Activated CD8-positive, alpha-beta memory T cell treated with anti-CD3 and anti-CD28 coated beads for 36 hours (primary cell): ENCODE measurements around the gene ADAMTS7. TPM values are rescaled to one million over a fixed set of nuclear protein-coding genes. Genes with fewer than 3 reads are reported as not detected.
"Not testable (repeated sequence)": the region's sequence is repeated elsewhere in the genome, so short reads cannot be mapped to it uniquely, and the experiment has no call there.

Experiments
- CTCF ChIA-PET: fragments of 350-600 bp; sonication (Branson Sonifier 250); formaldehyde crosslinking; loops from one replicate; lab custom pipeline; 2021; ENCODE audit warnings: antibody characterized with exemption; lab: Charles Lee
- POLR2A ChIA-PET: fragments of 350-600 bp; sonication (Branson Sonifier 250); formaldehyde crosslinking; loops from one replicate; lab custom pipeline; 2021; ENCODE audit warnings: antibody characterized with exemption; lab: Charles Lee
- total RNA-seq, 2 experiments: library from RNA; stranded (reverse); gene quantifications; one replicate each; pipeline ENCODE4 v1.2.3, GENCODE V29; 2021

Gene ADAMTS7
- total RNA-seq, 2 experiments from 2014 or later, result 0.23 to 0.48 TPM

DNA sequence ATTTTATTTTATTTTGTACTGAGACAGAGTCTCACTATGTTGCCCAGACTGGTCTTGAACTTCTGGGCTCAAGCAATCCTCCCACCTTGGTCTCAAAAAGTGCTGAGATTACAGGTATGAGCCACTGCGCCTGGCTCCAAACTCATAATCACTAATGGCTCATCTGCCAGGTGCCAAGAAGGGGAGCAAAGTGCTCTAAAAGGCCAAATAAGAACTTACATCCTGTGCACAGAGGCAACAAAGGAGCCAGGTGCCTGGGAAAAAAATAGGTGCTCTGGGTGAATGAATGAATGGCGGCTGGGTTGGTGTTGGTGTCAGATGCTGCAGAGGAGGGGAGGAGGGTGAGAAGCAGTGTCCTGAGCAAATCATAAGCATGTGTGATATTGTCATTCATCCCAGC lies 25.9 kb upstream of the ADAMTS7 start:
- ChIA-PET CTCF (no interaction called here), POLR2A (no interaction called here)

DNA sequence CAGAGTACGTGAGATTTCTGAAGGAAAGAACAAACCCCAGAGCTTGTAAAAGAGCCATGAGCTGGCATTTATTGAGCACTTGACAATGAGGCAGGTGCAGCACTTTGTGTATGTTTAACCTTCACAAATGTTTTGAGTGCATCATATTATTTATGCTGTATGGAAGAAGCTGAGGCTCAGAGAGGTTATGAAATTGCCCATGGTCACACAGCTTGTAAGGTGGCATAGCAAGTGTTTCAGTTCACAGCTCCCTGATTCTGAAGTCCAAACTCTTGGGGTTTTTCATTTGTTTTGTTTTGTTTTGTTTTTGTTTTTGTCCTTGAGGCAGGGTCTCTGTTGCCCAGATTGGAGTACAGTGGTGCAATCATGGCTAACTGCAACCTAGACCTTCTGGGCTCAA lies 25.1 kb upstream of the ADAMTS7 start:
- POLR2A ChIA-PET, result no interaction called here

DNA sequence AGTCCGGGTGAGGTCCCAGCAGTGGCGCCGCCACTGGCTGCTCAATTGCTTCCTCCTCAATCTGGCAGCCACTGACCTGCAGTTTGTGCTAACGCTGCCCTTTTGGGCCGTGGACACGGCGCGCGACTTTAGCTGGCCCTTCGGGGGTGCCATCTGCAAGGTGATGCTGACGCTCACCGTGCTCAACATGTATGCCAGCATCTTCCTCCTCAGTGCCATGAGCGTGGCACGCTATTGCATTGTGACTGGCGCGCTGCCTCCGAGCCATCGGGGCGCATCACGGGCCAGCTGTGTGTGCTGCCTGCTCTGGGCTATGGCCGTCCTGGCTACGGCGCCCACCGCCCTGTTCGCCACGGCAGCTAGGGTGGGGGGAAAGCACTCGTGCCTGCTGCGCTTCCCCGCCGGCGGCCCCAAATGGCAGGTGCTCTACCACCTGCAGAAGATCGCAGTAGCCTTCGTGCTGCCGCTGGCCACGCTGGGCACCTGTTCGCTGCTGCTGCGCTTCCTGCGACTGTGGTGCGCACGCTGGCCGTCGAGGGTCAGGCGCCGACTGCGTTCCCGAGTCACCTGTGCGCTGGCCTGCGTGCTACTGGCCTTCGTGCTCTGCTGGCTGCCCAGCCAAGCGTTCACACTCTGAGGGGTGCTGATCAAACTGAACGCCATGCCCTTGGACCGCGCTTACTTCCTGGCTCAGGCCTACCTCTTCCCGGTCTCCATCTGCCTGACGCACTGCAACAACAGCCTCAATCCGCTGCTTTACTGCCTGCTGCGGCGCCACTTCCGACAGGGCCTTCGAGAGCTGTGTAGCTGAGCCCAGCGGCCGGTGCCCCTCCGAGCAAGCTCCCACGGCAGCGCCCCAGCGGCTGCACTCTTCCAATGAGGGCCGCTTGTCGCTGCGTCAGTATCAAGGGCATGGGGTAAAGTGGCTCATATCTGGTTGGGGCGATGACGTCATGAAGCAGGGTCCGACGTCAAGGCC lies 20.3 kb upstream of the ADAMTS7 start:
- POLR2A ChIA-PET, result no interaction called here
- CTCF ChIA-PET, result no interaction called here

More for the DNA sequence above, 25.1 kb upstream of the ADAMTS7 start:
- CTCF ChIA-PET, result interaction anchor here (1.5 kb wide), 1 partner anchor 26 kb away, joined by 3 read pairs; no protein-coding TSS in a partner anchor

DNA sequence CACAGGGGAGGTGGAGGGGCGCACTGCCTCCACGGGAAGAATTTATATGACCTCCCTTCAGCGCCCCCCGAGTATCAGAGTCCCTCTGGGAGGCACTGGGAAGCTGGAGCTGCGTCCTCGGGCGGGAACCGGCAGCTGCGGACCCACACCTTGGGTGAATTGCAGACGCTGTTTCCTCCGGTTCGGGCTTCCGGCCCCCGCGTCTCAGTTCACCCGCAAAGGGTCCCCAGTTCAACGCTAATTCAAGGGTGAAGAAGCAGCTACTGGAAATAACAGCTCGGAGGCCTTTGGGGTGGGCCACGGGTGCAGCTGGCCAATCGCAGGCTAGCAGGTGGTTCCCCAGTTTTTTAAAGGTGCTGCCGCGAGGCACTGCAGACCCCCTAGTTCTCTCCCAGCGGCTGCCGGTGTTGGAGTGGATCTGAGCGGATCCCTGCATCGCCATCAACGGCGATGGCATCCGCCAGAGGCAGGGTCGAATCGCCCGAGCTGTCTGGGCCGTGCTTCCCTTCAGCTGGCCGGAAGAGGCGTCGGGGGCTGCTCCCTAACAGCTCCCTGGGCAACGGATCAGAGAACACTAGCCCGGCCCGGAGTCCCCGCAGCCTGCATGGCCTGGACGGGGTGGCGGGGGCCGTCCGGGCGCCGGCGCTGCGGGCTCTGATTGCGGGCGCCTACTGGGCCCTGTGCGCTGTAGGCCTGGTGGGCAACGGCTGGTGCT lies 19.4 kb upstream of the ADAMTS7 start:
- ChIA-PET CTCF (no interaction called here), POLR2A (no interaction called here)

DNA sequence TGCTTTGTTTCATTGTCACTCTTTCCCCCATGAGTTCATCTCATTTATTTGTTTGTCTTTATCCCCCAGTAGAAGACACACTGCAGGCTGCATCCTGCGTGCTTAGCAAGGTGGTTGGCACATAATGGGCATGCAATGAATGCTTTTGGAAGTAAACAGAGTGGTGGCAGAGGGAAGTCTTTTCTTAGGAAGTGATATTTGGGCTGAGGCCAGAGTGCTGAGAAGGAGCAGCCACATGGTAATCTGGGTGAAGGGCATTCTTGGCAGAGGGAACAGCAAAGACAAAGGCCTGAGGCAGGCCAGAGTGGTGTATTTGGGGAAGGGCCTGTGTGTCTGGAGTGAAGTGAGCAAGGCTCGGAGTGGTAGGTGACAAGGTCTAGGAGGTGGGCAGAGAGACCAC lies 17.7 kb upstream of the ADAMTS7 start:
- ChIA-PET CTCF (interaction anchor here (1.0 kb wide), 1 partner anchor 17 kb away, joined by 3 read pairs; no protein-coding TSS in a partner anchor), POLR2A (no interaction called here)

DNA sequence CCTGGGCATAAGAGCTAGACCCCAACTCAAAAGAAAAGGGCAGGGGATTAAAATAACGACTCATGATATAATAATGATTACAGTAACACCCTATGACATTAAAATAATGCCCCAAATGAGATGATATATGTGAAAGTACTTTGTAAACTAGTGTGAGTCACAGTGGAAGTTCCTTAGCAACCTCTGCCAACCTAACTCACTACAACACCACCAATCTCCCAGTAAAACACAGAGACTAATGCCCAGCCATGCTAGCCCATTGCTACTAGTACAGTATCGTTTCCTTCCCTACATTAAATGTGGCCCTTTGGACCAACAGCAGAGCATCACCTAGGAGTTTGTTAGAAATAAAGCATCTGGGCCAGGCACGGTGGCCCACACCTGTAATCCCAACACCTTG lies 11.2 kb upstream of the ADAMTS7 start:
- ChIA-PET POLR2A (no interaction called here), CTCF (no interaction called here)

DNA sequence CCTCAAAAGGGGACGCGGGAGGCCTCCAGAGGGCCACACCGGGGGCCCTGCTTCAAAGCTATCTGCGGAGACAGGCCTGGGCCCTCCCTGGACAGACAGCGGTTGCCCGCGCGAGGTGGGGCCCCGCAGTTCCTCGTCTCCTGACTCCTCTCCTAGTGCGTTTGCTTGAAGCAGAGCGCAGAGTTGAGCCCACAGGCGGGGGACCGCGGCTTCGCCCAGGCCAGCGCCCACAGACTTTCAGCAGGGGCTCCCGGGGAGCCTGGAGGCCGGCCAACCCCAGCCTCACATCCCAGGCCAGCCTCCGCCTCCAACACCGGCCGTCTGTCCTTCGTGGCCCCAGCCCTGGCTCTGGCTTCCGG lies 540 bp upstream of the ADAMTS7 start:
- CTCF ChIA-PET, result interaction anchor here (0.7 to 1.4 kb wide), 4 partner anchors 9 to 79 kb away, joined by 3 read pairs; no protein-coding TSS in a partner anchor

DNA sequence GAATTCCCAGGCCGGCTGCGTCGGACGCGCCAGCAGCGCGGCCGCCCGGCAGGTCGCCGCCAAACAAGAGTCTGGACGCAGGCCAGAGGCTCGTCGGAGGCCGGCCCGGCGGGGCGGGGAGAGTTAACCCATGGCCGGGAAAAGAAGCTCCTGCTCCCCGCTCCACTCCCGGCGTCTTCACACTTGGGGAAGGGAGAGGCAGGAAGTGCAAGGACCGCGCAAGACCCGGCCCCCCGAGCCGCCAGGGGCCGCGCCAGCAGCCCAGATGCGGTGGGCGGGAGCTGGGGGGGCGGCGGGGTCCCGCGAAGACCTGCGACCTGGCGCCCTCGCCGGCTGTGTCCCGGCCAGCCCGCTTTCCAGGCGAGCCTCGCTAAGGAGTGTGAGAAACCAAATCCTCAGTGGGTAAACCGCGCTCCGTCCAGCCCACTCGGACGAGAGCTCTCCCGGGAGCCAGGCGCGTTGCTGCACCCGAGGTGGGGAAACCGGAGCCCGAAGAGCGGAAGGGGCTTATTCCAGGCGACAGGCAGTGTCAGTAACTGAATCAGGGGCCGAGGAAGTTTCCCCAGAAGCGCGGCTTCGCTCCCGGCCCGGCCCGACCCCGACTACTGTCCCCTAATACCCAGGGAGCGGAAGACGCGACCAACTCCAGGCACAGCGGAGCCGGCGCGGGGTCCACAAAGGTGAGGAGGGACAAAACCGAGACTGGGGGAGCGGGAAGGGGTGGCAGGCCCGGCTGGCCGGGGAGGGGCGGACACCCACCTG lies 721 bp downstream of the ADAMTS7 start:
- ChIA-PET POLR2A (interaction anchor here (0.6 kb wide), 1 partner anchor 9 kb away, joined by 3 read pairs; no protein-coding TSS in a partner anchor), CTCF (interaction anchor here (0.5 to 1.1 kb wide), 3 partner anchors 25 to 139 kb away, joined by 3 read pairs; no protein-coding TSS in a partner anchor)

More for the DNA sequence above, 540 bp upstream of the ADAMTS7 start:
- POLR2A ChIA-PET, result no interaction called here

DNA sequence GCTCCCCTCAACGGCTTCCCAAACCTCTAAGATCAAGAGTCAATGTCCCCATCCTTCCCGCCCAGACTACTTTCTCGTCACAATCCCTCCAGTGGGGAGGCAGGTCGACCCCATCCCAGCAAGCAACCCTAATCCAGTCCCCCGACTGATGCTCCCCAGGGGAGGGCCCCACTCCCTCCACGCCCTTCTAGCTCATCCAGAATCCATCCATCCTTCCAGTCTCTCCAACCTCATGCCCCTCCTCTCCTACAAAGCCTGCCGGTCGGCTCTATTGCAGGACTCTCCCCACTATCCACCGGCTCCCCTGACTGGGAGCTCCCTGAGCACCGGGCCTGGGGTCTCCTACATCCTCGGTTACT lies 1.3 kb downstream of the ADAMTS7 start:
- ChIA-PET POLR2A (no interaction called here), CTCF (interaction anchor here (0.5 to 1.1 kb wide), 3 partner anchors 26 to 138 kb away, joined by 3 read pairs; no protein-coding TSS in a partner anchor)

DNA sequence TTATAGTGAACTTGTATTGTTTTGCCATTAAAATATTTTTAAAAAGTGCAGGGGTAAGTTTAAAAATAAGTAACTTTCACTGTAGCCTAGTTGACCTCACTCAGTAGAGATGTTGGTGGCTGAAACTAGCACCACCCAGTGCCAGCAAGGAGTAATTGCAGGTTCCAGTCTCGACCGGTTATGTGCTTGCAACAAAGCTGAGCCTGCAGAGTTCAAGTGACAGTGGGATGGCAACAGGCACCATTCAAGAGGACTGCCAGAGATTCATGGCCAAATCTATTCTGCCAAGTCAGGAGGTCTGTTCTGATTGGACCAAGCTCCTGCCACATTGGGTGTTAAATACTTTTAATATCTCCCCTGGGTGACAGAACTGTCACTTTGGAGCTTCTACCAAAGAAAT lies 2.7 kb downstream of the ADAMTS7 start:
- ChIA-PET POLR2A (no interaction called here), CTCF (interaction anchor here (1.0 kb wide), 1 partner anchor 162 kb away, joined by 5 read pairs; no protein-coding TSS in a partner anchor)

DNA sequence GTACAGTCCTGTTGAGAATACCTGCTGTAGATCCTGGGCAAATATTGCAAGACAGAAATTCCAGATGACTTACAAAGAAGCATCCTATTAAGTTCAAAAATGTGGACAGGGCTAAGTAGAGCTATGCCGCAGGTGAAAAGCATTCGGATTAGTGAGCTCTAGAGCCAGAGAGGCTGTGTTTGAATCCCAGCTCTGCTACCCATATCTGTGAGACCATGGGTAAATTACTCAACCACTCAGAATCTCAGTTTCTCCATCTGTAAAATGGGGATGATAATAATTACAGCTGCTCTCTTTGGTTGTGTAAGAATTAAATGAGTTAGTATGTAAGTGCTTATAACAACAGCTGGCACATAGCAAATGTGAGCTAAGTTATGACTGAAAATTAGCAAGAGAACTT lies 3.9 kb downstream of the ADAMTS7 start:
- ChIA-PET CTCF (interaction anchor here (1.1 to 1.3 kb wide), 2 partner anchors 43 to 56 kb away, joined by 3 to 4 read pairs; no protein-coding TSS in a partner anchor), POLR2A (no interaction called here)

DNA sequence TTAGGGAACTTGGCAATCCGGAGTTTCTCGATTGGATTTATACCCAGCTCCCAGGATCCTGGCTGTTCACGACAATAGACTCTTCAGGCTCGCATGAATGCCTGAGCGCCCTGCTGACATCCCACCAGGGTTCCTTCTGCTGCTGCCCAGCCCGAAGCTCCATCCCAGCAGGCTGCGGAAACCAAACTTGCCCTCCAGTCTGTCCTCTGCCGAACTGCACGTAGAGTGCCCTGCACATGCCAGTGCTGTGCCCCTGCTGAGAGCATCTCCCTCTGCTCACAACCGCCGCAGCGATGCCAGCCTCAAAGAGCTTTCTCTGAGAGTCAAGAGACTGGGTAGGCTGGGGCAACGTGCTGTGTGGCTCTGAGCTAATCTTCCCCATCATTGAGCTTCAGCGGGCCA lies 6.9 kb downstream of the ADAMTS7 start:
- CTCF ChIA-PET, result no interaction called here
- POLR2A ChIA-PET, result no interaction called here

DNA sequence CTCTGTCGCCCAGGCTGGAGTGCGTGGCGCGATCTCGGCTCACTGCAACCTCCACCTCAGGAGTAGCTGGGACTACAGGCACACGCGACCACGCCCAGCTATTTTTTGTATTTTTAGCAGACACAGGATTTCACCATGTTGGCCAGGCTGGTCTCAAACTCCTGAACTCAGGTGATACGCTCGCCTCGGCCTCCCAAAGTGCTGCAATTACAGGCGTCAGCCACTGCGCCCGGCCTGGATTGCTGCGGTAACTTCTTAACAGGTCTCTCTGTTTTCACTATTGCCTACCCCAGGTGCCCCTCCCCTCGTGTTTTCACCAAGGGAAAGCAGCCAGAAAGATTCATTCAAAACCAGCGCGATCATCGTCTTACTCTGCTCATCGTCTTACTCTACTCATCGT lies 10.5 kb downstream of the ADAMTS7 start:
- ChIA-PET POLR2A (no interaction called here), CTCF (no interaction called here)

DNA sequence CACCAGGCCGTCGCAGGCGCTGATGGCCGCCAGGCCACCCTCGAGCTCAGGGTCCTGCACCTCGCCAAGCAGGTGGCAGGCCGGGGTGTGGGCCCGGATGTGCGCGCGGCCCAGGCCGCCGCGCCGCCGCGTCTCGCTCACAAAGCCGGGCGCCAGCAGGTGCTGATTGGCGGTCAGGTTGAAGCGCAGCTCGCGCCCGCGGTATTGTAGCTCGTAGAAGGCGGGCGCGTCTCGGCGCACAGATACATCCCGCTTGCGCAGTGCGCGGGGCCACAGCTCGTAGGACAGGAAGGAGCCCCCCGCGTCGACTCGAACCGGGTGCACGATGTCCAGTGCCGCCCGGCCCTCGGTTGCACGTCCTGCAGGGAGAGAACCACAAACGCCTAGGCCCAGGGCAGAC lies 11.1 kb downstream of the ADAMTS7 start:
- CTCF ChIA-PET, result no interaction called here
- POLR2A ChIA-PET, result no interaction called here

DNA sequence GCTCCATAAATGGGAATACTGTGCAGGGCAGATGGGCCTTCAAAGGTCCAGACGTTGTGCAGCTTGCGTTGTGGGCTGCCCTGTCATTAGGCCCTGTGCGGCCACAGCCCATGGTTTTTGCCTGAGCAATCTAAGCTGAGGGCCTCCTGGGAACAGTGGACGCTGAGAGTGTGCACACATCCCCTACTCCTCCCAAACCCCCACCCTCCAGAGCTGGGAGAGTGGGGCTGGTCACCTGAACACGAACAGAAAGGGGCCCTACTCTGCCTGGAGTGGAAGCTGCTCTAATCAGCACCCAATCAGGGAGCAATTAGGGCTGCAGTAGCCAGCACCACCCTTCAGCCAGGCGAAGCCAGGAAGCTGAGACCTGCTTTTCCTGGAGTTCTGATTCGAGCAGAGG lies 12.2 kb downstream of the ADAMTS7 start:
- CTCF ChIA-PET, POLR2A ChIA-PET: not testable (repeated sequence)

DNA sequence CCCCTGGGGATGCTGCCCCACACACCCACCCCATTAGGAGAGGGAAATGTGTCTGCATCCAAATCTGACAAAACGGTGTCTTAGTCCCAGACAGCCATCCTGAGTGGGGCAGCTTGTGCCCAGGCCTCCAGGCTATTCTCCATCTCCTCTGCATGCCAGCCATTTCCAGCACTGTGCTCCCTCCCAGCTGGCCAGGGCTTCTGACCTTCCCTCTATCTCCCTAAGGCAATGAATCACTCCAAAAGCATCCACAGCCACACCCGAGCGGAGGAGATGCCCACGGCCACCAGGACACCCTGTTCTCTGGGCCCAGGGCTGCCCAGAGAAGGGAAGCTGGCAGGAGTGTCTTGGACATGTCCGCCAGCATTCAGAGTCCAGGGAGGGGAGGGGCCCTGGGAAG lies 12.9 kb downstream of the ADAMTS7 start:
- CTCF ChIA-PET, POLR2A ChIA-PET: not testable (repeated sequence)

DNA sequence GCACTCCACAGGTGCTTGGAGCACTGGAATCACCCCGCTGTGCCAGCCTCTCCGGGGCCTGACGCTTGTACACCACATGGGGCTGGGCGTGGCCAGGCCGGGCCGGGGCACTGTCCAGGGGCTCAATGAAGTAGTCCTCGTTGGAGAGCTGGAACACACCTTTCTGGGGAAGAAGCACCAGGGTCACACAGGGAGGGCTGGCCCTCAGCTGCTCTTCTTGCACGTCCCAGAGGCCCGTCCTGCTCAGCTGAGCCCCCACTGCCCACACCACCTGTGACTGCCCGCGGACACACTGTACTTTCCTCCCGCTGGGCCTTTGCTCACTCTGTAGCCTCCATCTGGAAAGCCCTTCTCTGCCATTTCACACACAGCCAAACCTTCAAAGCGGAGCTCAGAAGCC lies 13.3 kb downstream of the ADAMTS7 start:
- POLR2A ChIA-PET, result no interaction called here
- CTCF ChIA-PET, result no interaction called here

DNA sequence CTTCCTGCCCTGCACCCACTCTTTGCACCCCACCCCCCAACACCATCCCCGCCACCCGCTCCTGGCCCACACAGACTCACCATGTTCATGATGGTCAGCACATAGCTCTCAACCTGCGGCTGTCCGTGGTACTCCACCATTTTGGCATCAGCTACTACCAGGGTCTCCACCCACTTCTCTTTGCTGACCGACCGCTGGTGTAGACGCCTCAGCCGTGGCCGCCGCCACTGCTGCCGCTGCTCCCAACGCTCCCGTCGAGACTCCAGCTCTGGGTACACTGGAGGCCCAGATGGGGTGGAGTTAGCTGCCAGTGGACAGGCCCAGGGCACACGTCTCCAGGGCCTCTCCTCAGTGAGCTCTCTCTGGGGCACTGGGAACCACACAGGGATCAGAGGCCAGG lies 14.8 kb downstream of the ADAMTS7 start:
- POLR2A ChIA-PET, result no interaction called here
- CTCF ChIA-PET, result no interaction called here

DNA sequence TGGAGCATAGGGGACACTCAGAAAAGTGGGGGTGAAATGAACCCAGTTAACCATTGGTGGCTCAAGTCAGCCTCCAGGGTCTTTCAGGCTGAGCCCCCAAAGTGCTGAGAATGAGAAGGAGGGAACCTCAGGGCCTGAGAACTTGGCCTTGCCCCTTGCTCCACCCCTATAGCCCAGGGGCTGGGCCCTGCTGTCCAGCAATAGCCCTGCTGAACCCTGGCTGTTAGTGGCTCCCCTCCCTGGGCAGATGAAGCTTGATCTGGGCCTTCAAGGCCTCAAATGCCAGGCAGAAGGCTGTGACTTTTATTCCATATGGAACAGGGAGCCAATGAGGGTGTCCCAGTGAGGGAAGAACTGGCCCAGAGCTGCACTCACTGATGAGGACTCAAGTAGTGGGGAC lies 16.2 kb downstream of the ADAMTS7 start:
- POLR2A ChIA-PET, result no interaction called here
- CTCF ChIA-PET, result no interaction called here
